Measurements from ENCODE around the gene TMEM45A. TPM values are rescaled to one million over a fixed set of nuclear protein-coding genes. Genes with fewer than 3 reads are reported as not detected.
"Not testable (repeated sequence)": the region's sequence is repeated elsewhere in the genome, so short reads cannot be mapped to it uniquely, and the experiment has no call there.

The TMEM45A gene
- total and polyA plus RNA-seq, 7 donors = 1.5 to 5.4 (median 1.7) TPM

GRCh38 chr3:100580147-100580546, 87.7 kb downstream of the TMEM45A start:
- Histone ChIP-seq H3K9me3 (no peaks in the 10 kb centered on the region), H3K4me1 (no peaks in the 10 kb centered on the region), H3K27me3 (ENCODE audit: insufficient read depth in 3 of 3, low read length in 2 of 3) (no peaks in the 10 kb centered on the region), H3K4me3 (no peak overlapping the region), H3K36me3 (ENCODE audit: insufficient read depth in 1 of 2, low read depth in 1 of 2) (no peaks in the 10 kb centered on the region), H3K27ac (no peak overlapping the region)
- no peak for DNase-seq
- 27 to 64% (median 60%) methylated on average over 2 of the region's 2 CpGs for WGBS, 3 donors
- intact Hi-C loops (cut with DNase I) = no loop called here
- no peak for TF ChIP-seq CTCF (IDR thresholded peaks at IDR 0.05)
- no peak for ATAC-seq

GRCh38 chr3:100581650-100582049, 89.2 kb downstream of the TMEM45A start:
- TF ChIP-seq CTCF (IDR thresholded peaks at IDR 0.05) = no peak
- no peaks in the 10 kb centered on the region for H3K27me3 ChIP-seq (ENCODE audit: insufficient read depth in 3 of 3, low read length in 2 of 3)
- H3K9me3 ChIP-seq = no peaks in the 10 kb centered on the region
- H3K4me3 ChIP-seq = no peak overlapping the region
- H3K27ac ChIP-seq = no peak overlapping the region
- WGBS, 3 donors = 75 to 92% (median 85%) methylated on average over 1 of the region's 1 CpG
- H3K36me3 ChIP-seq (ENCODE audit: insufficient read depth in 1 of 2, low read depth in 1 of 2) = no peaks in the 10 kb centered on the region
- no peaks in the 10 kb centered on the region for H3K4me1 ChIP-seq
- DNase-seq = no peak
- intact Hi-C loops (cut with DNase I) = no loop called here
- no peak for ATAC-seq

- DNase-seq; H3K27ac ChIP-seq; H3K27me3 ChIP-seq (ENCODE audit: insufficient read depth in 3 of 3, low read length in 2 of 3); H3K9me3 ChIP-seq; H3K4me1 ChIP-seq; H3K4me3 ChIP-seq; H3K36me3 ChIP-seq (ENCODE audit: insufficient read depth in 1 of 2, low read depth in 1 of 2); intact Hi-C loops (cut with DNase I); ATAC-seq: not testable (repeated sequence)
- WGBS, 3 donors = 88 to 94% (median 93%) methylated on average over 10 of the region's 10 CpGs
These were observed 89.7 kb downstream of the TMEM45A start for GRCh38 chr3:100582157-100582556.

- Histone ChIP-seq H3K27ac (no peak overlapping the region), H3K36me3 (ENCODE audit: insufficient read depth in 1 of 2, low read depth in 1 of 2) (no peaks in the 10 kb centered on the region), H3K27me3 (ENCODE audit: insufficient read depth in 3 of 3, low read length in 2 of 3) (no peaks in the 10 kb centered on the region), H3K4me1 (no peaks in the 10 kb centered on the region), H3K9me3 (no peaks in the 10 kb centered on the region), H3K4me3 (no peak overlapping the region)
- intact Hi-C loops (cut with DNase I) = no loop called here
- no peak for ATAC-seq
- 94 to 97% (median 95%) methylated on average over 3 of the region's 3 CpGs for WGBS, 3 donors
- DNase-seq = no peak
- no peak for TF ChIP-seq CTCF (IDR thresholded peaks at IDR 0.05)
These were observed 91.8 kb downstream of the TMEM45A start for GRCh38 chr3:100584101-100584660.

GRCh38 chr3:100586832-100587231, 94.4 kb downstream of the TMEM45A start:
- intact Hi-C loops (cut with DNase I) = loop anchor here in 1 of 2 donors (5.0 kb wide), 1 partner anchor 270 kb away; no protein-coding TSS in a partner anchor
- Histone ChIP-seq H3K9me3 (no peaks in the 10 kb centered on the region), H3K27ac (no peak overlapping the region), H3K27me3 (ENCODE audit: insufficient read depth in 3 of 3, low read length in 2 of 3) (no peaks in the 10 kb centered on the region), H3K36me3 (ENCODE audit: insufficient read depth in 1 of 2, low read depth in 1 of 2) (no peaks in the 10 kb centered on the region), H3K4me3 (no peak overlapping the region), H3K4me1 (no peaks in the 10 kb centered on the region)
- no peak for TF ChIP-seq CTCF (IDR thresholded peaks at IDR 0.05)
- 77 to 100% (median 95%) methylated on average over 3 of the region's 3 CpGs for whole genome bisulfite sequencing, 3 donors
- DNase-seq = no peak
- ATAC-seq = no peak

Data from psoas muscle (tissue), 8 donors.